Fibroblast of skin of back (primary cell): ENCODE results near the gene SSH2. TPM values are rescaled to one million over a fixed set of nuclear protein-coding genes. Genes with fewer than 3 reads are reported as not detected.
A peak's percentile ranks its signal among the peaks of the same experiment; 100 is the strongest.
"Not testable (repeated sequence)": the region's sequence is repeated elsewhere in the genome, so short reads cannot be mapped to it uniquely, and the experiment has no call there.

ENCODE experiments used
- DNase-seq: peaks from one replicate; pipeline ENCODE4 v3.0.0-alpha.2; 2013
- polyA plus RNA-seq, 2 experiments: library from polyadenylated mRNA; unstranded; fragments of 120-200 nt; gene quantifications; one replicate each; pipeline ENCODE4 v1.2.1, GENCODE V29; 2013; ENCODE audit not compliant: insufficient read length in 2 of 2

Gene SSH2
- polyA plus RNA-seq (2013, experiment 1 of 2; ENCODE audit: insufficient read length) = 9.9 TPM
- 6.8 TPM for polyA plus RNA-seq (2013, experiment 2 of 2; ENCODE audit: insufficient read length)

GRCh38 chr17:29929533-29930408 is at the start of gene SSH2:
SSH2 (minus strand) TSS chr17:29930228; CDS start chr17:29930000, 228 bp downstream.
- peak; percentile 84 for DNase-seq

GRCh38 chr17:29977836-29978235 is 47.8 kb upstream of the SSH2 start:
- DNase-seq = peak; percentile 48

- DNase-seq = no peak
Measured at GRCh38 chr17:29973005-29973404, 43.0 kb upstream of the SSH2 start.

- DNase-seq = no peak
Measured at GRCh38 chr17:29972277-29972676, 42.2 kb upstream of the SSH2 start.

- DNase-seq = no peak
Measured at GRCh38 chr17:29968271-29968670, 38.2 kb upstream of the SSH2 start.

GRCh38 chr17:29962656-29963055 is 32.6 kb upstream of the SSH2 start:
- peak; percentile 16 for DNase-seq

GRCh38 chr17:29959658-29960337 is 29.8 kb upstream of the SSH2 start:
- DNase-seq = no peak

- DNase-seq = peak; percentile 23
Measured at GRCh38 chr17:29958947-29959657, 29.1 kb upstream of the SSH2 start.

GRCh38 chr17:29957488-29957887 is 27.5 kb upstream of the SSH2 start:
- DNase-seq = not testable (repeated sequence)

- DNase-seq = no peak
Measured at GRCh38 chr17:29956225-29956624, 26.2 kb upstream of the SSH2 start.

GRCh38 chr17:29954405-29954804 is 24.4 kb upstream of the SSH2 start:
- no peak for DNase-seq

- DNase-seq = no peak
Measured at GRCh38 chr17:29949696-29950095, 19.7 kb upstream of the SSH2 start.

- no peak for DNase-seq
Measured at GRCh38 chr17:29948448-29949215, 18.6 kb upstream of the SSH2 start.

- no peak for DNase-seq
Measured at GRCh38 chr17:29945281-29945680, 15.3 kb upstream of the SSH2 start.

GRCh38 chr17:29941334-29941733 is 11.3 kb upstream of the SSH2 start, which contains the start of gene EFCAB5:
EFCAB5 (plus strand) TSS chr17:29941634; CDS start chr17:29941797, 163 bp downstream.
- DNase-seq = no peak

- no peak for DNase-seq
Measured at GRCh38 chr17:29936724-29937123, 6.7 kb upstream of the SSH2 start.

GRCh38 chr17:29935909-29936308 is 5.9 kb upstream of the SSH2 start:
- DNase-seq = not testable (repeated sequence)

GRCh38 chr17:29933379-29933778 is 3.4 kb upstream of the SSH2 start:
- DNase-seq = peak; percentile 13

GRCh38 chr17:29931231-29931932 is 1.4 kb upstream of the SSH2 start:
- peak; percentile 81 for DNase-seq

GRCh38 chr17:29930409-29931010 is 482 bp upstream of the SSH2 start:
- DNase-seq = no peak

- peak; percentile 19 for DNase-seq
Measured at GRCh38 chr17:29929006-29929532, 959 bp downstream of the SSH2 start.
